Breast epithelium (tissue), 3 donors: ENCODE results near the gene RADIL.

Source experiments
- POLR2A ChIP-seq: fragments of 450-650 bp; IDR thresholded peaks from one replicate; pipeline ENCODE4 v1.6.1; 2016; ENCODE audit warnings: antibody characterized with exemption, mild to moderate bottlenecking, moderate library complexity
- POLR2AphosphoS5 ChIP-seq, 3 donors: sonication (generic); formaldehyde crosslinking; IDR thresholded peaks; one replicate each; pipeline ENCODE4 v1.6.1; 2017; ENCODE audit warnings: antibody characterized with exemption in 3 of 3
- TF ChIP-seq, protein P1 (sequence below), 3 donors: fragments of 450-650 bp; IDR thresholded peaks; one replicate each; pipeline ENCODE4 v1.5.1; 2016 to 2017; ENCODE audit warnings: antibody characterized with exemption in 3 of 3, mild to moderate bottlenecking in 3 of 3, moderate library complexity in 3 of 3

DNA sequence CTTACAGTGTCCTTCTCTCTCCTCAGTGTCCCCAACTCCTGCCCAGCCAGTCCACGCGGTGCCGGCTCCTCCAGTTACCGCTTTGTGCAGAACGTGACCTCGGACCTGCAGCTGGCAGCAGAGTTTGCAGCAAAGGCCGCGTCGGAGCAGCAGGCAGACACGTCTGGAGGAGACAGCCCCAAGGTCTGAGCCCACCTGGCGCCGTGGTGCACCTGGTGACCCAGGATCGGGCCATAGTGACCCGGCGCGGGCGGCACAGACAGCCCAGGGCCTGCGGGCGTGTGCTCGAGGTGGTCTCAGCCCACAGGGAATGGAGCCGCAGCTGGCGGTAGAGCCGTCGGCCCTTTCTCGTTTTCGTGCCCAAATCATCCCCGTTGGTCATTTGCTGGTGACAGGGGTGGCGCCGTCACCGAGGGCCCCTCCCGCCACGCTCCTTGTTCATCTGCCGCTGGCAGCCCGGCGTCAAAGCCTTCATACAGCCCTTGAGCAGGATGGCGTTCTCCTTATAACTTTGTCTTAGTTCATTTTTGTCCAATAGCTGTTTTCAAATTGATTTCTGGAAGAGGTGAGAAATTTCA is 129.0 kb downstream of the RADIL start:
- TF ChIP-seq, protein P1, sequence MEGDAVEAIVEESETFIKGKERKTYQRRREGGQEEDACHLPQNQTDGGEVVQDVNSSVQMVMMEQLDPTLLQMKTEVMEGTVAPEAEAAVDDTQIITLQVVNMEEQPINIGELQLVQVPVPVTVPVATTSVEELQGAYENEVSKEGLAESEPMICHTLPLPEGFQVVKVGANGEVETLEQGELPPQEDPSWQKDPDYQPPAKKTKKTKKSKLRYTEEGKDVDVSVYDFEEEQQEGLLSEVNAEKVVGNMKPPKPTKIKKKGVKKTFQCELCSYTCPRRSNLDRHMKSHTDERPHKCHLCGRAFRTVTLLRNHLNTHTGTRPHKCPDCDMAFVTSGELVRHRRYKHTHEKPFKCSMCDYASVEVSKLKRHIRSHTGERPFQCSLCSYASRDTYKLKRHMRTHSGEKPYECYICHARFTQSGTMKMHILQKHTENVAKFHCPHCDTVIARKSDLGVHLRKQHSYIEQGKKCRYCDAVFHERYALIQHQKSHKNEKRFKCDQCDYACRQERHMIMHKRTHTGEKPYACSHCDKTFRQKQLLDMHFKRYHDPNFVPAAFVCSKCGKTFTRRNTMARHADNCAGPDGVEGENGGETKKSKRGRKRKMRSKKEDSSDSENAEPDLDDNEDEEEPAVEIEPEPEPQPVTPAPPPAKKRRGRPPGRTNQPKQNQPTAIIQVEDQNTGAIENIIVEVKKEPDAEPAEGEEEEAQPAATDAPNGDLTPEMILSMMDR (IDR thresholded peaks at IDR 0.05): no peak
- TF ChIP-seq POLR2A (no peak), POLR2AphosphoS5 (IDR thresholded peaks at IDR 0.05) (no peak)
